ENCODE data around the gene SLC9B2.

- TF ChIP-seq CTCF (IDR thresholded peaks at IDR 0.05) (peak; percentile 84), EZH2phosphoT487 (IDR thresholded peaks at IDR 0.05) (no peak)
Measured at GRCh38 chr4:103099691-103100392, 23.3 kb upstream of the SLC9B2 start, which contains the start of gene BDH2.

All from neural progenitor cell (in vitro differentiated cells).